ENCODE measurements around the gene DNAJC5.
A peak's percentile ranks its signal among the peaks of the same experiment; 100 is the strongest.

DNAJC5 gene

DNA sequence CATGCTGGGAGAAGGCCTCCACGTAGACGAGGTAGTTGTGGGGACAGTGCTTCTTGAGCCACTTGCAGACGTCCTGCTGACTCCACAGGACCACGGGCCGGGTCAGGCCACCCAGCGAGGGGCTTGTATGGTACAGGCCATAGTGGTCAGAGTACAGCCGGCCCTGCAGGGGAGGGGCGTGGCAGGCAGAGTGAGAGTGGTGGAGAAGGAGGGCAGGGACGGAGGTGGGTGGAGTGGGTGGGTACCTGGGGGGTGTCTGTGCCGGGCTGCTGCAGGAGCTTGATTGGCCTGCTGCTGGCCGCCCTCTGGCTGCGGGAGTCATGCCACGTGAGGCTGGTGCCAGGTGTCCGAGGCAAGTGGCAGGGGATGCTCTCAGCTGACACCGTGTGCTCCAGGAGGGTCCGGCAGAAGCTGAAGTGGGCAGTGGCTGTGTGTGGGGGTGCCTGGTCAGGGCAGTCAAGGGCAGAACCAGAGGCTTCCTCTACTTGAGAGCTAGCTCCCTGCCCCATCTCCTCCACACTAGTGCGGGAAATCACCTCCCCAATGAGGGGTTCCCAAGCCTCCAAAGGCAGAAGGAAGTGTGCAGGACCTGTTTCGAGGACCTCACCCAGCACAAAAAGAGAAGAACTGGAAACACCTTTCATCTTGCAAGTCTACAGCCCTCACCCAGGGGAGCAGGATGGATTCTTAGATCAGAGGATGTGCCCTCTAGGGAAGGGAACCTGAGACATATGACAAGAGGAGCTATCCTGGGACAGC lies 82.2 kb downstream of the DNAJC5 start:
- DNase-seq (ENCODE audit: insufficient read length, low spot score) (peak; percentile 5), FAIRE-seq (no peak)
- no peak for TF ChIP-seq CTCF (IDR thresholded peaks at IDR 0.05; ENCODE audit: insufficient read depth, missing control alignments)

- FAIRE-seq (no peak), DNase-seq (ENCODE audit: insufficient read length, low spot score) (peak; percentile 3)
- no peak for TF ChIP-seq CTCF (IDR thresholded peaks at IDR 0.05; ENCODE audit: insufficient read depth, missing control alignments)
Observed at GRCh38 chr20:63977739-63978276, 82.9 kb downstream of the DNAJC5 start.

DNA sequence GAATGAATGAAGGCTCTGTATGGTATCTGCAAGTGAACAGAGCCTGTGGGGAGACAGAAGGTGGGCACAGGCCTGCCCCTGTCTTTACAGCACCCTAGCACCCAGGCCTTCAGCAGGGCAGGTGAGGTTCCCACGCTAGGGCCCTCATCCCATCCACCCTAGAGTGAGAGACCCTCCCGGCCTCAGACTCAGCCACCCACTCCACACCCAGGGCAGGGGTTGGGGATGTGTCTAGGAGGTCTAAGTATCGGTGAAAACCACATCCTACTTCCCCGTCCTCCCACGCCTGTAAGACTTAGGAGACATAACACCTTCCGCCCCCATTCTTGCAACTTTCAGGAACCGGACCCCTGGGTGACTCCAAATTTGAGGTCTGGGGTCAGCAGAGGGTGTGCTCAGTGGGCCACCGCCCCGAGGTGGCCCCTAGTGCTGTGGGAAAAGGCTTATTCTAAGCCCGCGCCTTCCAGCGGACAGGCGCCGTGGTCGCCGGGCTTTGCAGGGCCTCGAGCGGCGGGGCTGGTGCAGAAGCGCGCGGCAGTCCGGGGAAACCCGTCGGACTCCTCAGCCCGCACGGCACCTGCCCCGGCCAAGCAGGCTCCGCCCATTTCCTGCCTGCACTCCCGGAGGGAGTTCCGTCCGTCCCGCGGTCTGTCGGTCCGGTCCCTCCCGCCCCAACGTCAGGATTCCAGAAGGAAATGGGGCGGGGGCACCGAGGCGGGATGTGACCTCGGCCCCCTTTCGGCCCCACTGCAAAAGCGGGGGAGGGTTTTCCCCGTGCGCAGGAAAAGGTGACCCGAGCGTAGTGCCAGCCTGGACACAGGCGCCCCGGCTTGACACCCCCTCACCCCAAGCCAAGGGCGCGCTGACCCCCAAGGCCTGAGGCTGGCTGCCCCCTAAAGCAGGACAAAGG lies 83.6 kb downstream of the DNAJC5 start:
- TF ChIP-seq CTCF (IDR thresholded peaks at IDR 0.05; ENCODE audit: insufficient read depth, missing control alignments) = no peak
- DNase-seq (ENCODE audit: insufficient read length, low spot score) = no peak
- FAIRE-seq = no peak

DNA sequence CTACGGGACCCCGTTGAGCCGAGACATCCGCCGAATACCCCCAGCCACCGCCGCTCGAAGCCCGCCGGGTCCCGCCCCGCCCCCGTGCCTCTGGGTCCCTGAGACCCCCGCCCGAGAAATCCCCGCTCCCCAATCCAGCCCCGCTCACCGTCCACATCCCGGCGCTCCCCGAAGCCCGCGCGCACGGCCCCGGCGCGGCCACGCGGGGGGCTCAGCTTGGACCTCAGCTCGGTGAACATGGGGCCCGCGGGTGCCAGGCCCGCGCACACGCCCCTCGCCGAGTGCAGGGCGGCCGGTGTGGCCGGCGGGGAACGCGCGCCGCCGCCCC lies 84.3 kb downstream of the DNAJC5 start:
- TF ChIP-seq CTCF (IDR thresholded peaks at IDR 0.05; ENCODE audit: insufficient read depth, missing control alignments) = no peak
- DNase-seq (ENCODE audit: insufficient read length, low spot score) (no peak), FAIRE-seq (no peak)

- no peak for TF ChIP-seq CTCF (IDR thresholded peaks at IDR 0.05; ENCODE audit: insufficient read depth, missing control alignments)
- DNase-seq (ENCODE audit: insufficient read length, low spot score) (no peak), FAIRE-seq (no peak)
Observed at GRCh38 chr20:63979557-63980316, 84.8 kb downstream of the DNAJC5 start, which contains the start of gene SAMD10. SAMD10 (minus strand) TSS chr20:63979642; CDS start chr20:63979467, 175 bp downstream.

GRCh38 chr20:63980317-63980805 lies 85.4 kb downstream of the DNAJC5 start:
- no peak for TF ChIP-seq CTCF (IDR thresholded peaks at IDR 0.05; ENCODE audit: insufficient read depth, missing control alignments)
- no peak for DNase-seq (ENCODE audit: insufficient read length, low spot score)
- no peak for FAIRE-seq

All from D721Med (cell line).